Astrocyte (in vitro differentiated cells and primary cell): ENCODE measurements around the gene COQ10B.

Experiments used
- CTCF ChIP-seq: IDR thresholded peaks from 2 replicates; pipeline ENCODE4 v1.5.1; 2011; ENCODE audit warnings: low read depth, mild to moderate bottlenecking, inconsistent platforms, low read length, moderate library complexity; ENCODE audit not compliant: insufficient read depth
- EZH2 ChIP-seq: IDR thresholded peaks from 2 replicates; pipeline ENCODE4 v1.6.1; 2012; ENCODE audit warnings: mild to moderate bottlenecking, low read length, inconsistent platforms; ENCODE audit not compliant: insufficient read depth

DNA sequence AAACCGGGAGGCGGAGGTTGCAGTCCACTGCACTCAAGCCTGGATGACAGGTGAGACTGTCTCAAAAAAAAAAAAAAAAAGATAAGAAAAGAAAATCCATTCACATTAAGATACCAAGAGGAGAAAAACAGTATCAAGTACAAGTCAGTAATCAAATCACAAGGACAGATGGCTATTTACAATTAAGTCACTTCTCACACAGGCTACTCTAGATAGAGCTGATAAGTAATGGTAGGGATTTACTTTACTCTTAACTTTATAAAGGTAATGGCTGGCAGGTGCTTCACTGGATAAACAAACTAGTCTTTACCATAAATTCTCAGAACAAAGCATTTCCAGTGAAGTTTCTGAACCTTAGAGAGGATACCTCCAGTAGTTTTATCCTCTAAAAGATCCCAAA is 30.0 kb upstream of the COQ10B start:
- TF ChIP-seq CTCF (no peak), EZH2 (no peak)
